GM19099 (cell line): Measurements from ENCODE around the gene TSC22D1.

Source experiments
- POLR2A ChIP-seq: IDR thresholded peaks from 3 replicates; pipeline ENCODE4 v1.6.1; 2011; ENCODE audit warnings: low read depth; ENCODE audit not compliant: insufficient read length; ENCODE audit errors: extremely low read depth

The TSC22D1 gene

GRCh38 chr13:44433863-44434765 lies 142.0 kb downstream of the TSC22D1 start:
- no peak for TF ChIP-seq POLR2A

DNA sequence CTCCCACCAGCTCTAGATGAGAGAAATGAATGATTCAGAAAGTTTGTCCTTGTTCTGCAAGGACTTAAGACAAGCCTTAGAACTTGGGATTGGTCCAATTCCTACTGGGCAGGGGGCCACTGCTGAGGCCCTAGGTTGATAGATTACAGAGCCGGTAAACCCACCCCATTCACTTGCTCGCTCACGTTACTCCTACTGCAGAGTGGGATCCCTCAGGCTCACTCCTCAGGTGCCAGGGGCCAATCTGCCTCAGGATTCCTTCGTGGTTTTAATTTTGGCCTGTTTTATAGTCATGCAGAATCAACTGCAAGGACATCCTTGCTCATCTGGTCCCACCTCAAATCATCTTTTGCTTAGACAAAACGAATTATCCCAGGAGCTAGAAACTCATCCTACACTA lies 143.5 kb downstream of the TSC22D1 start:
- TF ChIP-seq POLR2A = no peak

- no peak for TF ChIP-seq POLR2A
Measured at GRCh38 chr13:44431150-44431549, 145.0 kb downstream of the TSC22D1 start.

DNA sequence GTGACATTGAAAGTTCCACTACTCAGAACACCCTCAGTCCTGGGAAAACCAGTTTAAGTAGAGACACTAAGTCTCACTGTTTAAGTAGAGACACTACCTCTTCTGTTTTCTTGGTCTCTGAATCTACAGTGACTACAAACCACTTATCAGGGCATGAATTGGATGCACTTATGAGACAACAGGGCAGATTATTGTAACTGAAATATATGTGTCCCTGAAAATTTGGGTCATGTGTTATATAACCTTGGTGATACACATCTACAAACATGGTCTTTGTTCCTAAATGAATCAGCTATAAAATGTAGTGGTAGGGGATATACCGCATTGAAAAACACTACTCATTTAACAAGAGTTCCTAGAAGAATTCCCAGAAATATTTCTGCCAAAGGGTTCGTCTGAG lies 146.8 kb downstream of the TSC22D1 start:
- no peak for TF ChIP-seq POLR2A

GRCh38 chr13:44426461-44426860 lies 149.7 kb downstream of the TSC22D1 start:
- TF ChIP-seq POLR2A = no peak

- no peak for TF ChIP-seq POLR2A
Measured at GRCh38 chr13:44425815-44426078, 150.4 kb downstream of the TSC22D1 start.

GRCh38 chr13:44425041-44425814 lies 150.9 kb downstream of the TSC22D1 start:
- no peak for TF ChIP-seq POLR2A

DNA sequence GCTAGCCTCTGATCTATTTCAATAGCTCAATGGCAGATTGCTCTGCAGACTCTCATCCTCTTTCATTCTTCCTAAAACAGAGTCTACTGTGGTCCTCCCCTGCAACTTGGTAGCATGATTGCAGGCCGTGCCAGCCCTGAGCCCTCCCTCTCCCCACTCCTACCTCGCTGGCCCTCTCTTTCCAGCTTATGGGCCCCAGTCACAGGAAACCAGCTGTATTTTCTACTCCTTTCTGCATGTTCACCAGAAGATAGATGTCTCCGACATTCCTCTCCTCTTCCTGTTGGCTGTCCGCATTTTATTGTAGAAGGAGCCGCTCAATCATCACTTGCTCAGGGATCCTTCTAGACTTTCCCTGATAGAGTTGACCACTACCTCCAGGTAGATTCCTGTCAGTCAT lies 152.3 kb downstream of the TSC22D1 start:
- no peak for TF ChIP-seq POLR2A

DNA sequence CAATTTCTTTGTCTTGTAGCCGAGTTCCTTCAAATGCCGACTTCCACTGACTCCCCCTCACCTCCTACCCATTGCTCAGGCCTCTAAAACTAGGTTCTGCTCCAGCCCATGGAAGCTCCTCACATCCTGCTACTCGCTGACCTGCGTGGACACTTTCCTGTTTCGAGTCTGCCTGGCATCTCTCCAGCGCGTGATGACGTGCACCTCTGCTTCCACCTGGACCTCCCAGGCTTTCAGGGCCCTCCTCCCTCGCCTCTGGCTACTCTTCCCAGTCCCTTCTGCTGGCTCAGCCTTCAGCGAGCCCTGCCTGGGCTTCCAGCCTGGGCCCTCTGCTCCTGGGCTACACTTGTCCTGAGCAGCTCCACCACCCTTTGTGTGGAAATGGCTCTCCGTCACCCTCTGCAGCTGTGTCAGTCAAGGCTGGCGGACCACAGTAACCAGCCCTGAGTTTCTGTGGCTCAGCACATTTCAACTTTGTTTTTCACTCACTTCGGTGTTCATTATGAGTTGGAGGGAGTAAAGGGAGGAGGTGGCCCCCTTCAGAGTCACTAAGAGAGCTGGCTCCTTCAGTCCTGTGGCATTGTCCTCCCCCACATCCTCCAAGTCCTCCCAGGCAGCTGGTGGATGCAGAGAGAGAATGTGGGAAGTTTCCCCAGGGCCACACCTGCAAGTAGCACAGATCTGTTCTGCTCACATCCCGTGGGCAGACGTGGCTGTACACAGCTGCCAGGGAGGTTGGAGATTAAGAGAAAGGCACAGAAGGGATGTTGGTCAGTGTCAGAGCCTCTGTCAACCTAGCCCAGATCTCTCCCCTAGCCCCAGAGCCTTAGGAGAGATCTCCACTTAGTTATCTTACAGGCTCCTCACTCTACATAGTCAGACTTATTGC lies 153.1 kb downstream of the TSC22D1 start:
- no peak for TF ChIP-seq POLR2A

GRCh38 chr13:44421853-44422525 lies 154.1 kb downstream of the TSC22D1 start:
- no peak for TF ChIP-seq POLR2A

GRCh38 chr13:44420376-44421220 lies 155.5 kb downstream of the TSC22D1 start:
- TF ChIP-seq POLR2A = no peak

- TF ChIP-seq POLR2A = no peak
Measured at GRCh38 chr13:44417876-44418275, 158.3 kb downstream of the TSC22D1 start.

DNA sequence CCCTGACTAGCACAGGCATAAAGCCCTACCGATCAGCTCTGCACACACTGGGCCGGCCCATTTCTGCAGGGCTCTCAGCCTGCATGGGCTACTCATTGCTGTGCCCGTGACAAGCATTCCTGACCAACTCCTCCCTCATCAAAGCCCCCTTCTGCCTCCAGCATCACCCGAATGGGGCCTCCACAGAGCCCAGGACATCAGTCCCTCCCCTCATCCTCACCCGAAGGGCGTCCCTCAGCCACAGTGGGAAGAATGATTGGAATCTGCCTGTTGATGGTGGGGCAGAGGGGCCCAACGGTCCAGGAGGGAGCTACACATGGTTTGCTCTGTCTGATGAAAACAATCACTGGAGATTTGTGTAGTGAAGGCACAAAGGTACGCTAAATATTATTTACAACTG lies 158.7 kb downstream of the TSC22D1 start:
- TF ChIP-seq POLR2A = no peak

GRCh38 chr13:44416744-44417143 lies 159.4 kb downstream of the TSC22D1 start:
- TF ChIP-seq POLR2A = no peak
